NOMO-1 treated with DMSO at 0.1 percent for 48 hours (cell line): ENCODE measurements around the gene WNT11.
A peak's percentile ranks its signal among the peaks of the same experiment; 100 is the strongest.

Source experiments
- DNase-seq: peaks from one replicate; lab custom pipeline; 2025; ENCODE audit not compliant: unreplicated experiment; lab: John Stamatoyannopoulos, UW

The WNT11 gene

DNA sequence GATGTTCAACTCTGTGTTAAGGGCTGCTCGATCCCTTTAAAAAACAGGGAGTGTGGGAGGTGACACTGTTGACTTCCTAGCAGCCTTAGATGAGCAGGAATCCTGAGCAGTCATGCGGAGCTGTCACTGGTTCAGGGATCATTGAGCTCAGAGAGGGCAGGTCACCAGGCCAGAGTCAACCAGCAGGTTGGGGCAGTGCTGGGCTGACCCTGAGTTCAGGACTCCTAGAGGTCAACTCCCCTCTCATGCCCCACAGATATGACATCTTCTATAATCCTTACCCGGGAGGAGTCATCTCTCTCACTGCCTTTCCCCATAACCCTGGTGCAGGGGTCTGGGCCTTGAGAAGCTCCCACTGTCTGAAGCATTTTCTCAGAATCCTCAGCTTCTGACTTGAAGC lies 12.9 kb upstream of the WNT11 start:
- DNase-seq, result no peak

GRCh38 chr11:76218449-76219178 lies 12.3 kb upstream of the WNT11 start:
- no peak for DNase-seq

- DNase-seq, result no peak
These were observed 11.4 kb upstream of the WNT11 start for GRCh38 chr11:76217653-76218160.

GRCh38 chr11:76216536-76217325 lies 10.4 kb upstream of the WNT11 start:
- DNase-seq, result no peak

GRCh38 chr11:76215941-76216340 lies 9.6 kb upstream of the WNT11 start:
- DNase-seq, result no peak

- no peak for DNase-seq
These were observed 8.8 kb upstream of the WNT11 start for GRCh38 chr11:76214968-76215548.

DNA sequence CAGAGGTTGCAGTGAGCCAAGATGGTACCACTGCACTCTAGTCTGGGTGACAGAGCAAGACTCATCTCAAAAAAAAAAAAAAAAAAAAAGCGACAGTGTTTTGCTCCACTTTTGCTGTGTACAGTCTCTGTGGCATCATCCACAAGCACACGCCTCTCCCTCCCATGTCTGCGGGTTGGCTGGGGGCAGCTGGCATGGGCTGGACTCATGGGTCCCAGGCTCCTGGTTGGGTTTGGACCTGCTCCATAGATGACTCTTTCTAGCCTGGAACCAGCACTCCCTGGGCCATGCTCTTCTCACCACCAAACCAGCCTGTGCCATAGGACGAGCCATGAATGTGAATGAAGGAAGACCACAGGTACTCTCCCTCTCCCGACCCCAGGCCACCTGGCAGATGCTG lies 7.9 kb upstream of the WNT11 start:
- DNase-seq, result no peak

DNA sequence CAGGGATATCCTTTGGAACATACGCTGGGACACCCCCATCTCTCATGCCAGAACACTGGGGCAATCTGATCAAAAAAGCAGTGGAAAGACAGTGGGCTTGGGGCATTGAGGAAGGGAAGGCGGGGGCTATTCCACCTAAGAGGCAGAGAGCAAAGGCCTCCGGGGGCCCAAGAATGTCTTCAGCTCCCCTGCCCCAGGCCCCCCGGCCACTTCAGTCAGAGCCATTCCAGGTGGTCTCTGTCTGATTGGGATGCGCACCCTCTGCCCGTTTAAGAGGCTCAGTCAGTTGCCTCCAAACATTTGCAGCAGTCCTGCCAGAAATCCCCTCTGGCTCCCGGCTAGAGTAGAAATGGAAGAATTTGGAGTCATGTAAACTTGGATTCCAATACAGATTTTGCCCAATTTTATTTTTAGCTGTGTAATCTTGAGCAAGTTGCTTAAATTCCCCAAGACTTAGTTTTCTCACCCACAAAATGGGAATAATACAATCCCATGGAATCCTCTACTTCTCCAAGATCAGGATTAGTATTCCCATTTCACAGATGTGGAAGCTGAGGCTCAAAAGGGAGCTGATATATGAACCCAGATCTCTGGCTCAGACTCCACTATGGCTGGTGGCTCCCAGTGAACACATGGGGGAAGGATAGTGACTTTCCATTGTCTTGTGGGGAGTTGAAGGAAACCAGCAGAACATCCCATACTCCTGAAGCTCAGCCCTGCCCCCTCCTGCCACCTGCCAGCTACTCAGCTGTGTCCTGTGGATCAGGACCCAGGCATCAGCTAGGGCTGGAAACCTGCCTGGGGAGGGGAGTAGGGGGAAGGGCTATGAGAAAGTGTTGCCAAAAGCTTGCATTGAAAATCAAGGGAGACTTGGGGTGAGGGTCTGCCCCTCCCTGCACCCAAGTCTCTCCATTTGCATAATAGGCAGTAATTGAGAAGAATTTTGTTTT lies 6.1 kb upstream of the WNT11 start:
- no peak for DNase-seq

DNA sequence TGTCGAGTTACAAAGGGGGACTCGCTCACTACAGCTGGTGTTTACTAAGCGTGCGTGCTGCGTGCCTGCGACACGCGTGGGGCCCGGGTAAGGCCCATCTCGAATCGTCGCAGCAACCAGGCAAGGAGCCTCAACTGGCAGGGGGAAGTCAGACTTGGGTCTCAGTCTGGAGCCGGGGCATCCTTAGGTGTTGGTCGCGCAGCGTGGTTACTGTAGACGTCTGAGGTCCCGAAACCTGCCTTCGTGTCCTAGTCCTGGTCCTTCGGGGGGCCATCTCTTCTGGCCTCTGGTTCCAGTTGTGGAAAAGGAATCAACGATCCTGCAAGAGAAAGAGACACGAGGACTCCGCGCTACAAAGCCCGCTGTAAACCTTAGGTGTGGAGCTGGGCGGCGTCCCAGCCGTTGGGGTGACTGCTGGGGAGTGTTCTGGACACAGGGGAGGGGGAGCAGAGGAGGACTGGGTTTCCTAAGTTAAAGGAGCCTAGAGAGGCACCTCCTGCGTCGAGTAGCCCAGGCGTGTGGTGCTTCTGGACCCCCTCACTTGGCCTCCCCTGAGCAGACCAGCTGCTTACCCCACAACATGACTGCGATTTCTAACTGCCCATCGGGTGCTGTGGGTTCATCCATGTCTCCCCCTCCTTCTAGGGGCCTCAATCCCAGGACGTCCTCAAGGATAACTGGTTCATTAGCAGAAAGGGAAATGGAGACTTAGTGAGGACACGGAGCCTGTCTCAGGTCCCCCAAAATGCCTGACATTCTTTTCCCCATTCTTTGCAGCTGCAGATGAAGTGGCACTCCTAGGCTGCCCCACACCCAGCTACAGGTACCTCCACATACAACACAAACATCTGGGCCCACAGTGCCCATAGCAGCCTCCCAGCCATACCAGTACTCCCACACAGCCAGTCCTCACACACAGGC lies 4.9 kb upstream of the WNT11 start:
- DNase-seq, result no peak

DNA sequence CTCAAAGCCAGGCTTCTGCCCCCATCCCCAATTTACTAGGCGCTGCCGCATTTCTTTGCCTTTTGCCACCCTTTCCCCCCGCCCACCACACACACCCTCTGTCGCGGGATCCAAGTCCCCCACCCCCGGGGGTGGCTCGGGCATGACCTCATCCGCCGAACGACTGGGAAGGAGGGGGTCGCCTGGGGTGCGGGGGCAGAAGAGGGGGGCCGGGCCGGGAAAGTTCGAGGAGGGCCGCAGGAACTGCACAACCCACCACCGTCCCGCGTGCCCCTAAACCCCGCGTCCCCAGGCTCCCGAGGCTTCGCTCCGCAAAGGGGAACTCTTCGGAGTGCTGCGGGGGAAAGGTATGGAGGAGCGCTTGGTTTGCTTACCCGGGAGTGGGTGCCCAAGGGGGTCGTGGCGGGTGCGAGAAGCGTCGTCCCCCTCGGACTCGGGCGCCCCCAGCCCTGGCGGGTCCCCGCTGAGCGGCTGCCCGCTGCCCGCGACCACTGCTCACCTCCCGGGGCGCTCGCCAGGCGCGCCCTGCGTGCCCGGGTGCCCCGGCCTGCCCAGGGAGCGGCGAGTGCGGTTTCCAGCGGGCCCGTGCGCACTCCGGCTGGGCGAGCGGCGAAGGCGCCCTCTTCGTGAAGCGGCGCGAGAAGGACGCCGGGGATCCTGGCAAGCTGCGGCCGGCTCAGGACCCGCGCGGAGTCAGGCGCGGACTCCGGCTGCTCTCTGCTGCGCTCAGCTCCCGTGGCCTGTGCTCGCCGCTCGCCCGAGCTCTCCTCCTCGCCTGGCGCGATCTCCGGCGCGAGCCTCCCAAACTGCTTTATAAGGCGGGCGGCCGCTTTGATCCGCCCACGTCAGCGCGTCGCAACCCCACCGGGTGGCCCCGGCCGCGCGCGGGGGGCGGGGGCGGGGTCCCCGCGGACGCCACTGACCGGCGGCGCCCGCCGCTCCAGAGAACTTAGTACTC lies 4.0 kb upstream of the WNT11 start:
- DNase-seq, result peak; percentile 30

DNA sequence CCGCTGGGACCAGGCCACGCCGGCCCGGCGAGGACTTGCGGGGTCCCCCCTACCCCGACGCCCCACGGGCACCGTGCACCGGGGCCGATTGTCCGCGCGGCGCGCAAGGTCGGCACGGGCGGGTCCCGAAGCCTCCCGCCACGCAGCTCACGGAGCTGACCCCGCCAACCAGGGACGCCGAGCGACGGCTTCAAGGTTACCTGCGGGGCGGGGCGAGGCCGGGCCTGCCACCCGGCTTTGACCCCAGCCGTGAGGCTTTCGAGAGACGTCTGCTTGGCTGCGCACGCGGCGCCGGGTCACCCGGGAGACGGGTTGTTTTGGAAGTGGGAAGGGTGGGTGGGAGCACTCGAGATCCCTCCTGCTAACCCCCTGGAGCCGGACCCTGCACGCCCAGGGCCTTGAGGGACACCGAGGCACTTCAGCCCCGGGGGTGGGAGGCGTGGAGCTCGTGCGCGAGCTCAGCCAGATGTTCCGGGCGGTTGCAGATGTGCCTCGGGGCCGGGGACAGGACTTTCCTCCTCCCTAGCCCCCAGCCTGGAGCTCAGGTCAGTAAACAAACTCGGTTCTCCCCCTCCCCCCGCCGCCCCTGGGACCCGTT lies 3.2 kb upstream of the WNT11 start:
- no peak for DNase-seq

DNA sequence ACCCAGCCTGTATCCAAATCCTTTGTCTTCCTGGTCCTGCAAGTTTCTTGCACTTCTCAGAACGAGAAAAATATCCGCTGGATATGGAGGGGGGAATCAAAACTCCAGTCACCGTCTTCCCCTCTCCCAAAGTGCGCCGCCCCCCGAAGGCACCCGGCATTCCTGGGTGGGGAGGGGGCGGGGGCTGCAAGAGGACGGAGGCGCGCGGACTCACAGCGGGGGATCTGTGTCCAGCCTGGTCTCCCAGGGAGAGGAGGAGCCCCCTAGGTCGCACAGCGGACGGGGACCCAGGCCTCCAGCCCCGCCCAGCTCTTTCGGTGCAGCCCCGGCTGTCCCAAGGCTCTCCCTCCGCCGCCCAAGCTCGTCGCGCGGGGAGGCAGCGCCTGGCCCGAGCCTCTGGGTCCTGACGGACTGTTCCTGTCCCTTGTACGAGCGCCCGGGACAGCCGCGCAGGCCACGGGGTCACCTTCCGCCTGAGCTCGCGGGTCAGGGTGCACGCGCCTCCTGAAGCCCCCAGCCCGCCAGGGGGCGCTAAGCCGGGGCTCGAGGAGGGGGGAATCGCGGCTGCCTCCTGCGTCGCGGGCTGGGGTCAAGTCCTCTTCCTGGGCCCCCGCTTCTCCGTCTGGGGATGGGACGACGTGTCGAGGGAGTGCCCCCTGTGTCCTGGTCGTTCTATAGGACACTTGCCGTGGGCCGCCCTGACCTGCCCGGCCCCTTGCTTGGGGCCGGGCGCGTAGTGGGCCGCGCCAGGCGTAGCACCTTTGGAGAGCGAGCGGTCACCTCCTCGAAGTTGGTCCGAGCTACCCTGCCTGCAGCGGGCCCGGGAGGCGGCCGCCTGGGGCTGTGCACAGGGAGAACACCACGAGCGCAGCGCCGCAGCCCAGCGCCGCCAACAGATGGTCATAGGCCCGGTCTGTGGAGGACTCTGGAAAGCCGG lies 2.4 kb upstream of the WNT11 start:
- peak; percentile 49 for DNase-seq

- peak; percentile 71 for DNase-seq
These were observed 1.5 kb upstream of the WNT11 start for GRCh38 chr11:76207642-76208401.

DNA sequence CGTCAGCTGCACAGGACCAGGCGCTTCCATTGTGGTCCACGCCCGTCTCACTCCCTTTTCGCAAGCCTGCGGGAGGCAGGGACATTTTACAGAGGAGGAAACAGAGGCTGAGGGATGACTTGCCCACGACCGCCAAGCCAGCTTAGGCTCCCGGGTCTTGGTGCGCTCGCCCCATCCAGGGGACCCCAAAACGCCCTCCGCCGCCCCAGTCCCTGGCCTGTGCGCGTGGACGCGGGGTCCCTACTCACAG lies 300 bp downstream of the WNT11 start:
- DNase-seq, result no peak

DNA sequence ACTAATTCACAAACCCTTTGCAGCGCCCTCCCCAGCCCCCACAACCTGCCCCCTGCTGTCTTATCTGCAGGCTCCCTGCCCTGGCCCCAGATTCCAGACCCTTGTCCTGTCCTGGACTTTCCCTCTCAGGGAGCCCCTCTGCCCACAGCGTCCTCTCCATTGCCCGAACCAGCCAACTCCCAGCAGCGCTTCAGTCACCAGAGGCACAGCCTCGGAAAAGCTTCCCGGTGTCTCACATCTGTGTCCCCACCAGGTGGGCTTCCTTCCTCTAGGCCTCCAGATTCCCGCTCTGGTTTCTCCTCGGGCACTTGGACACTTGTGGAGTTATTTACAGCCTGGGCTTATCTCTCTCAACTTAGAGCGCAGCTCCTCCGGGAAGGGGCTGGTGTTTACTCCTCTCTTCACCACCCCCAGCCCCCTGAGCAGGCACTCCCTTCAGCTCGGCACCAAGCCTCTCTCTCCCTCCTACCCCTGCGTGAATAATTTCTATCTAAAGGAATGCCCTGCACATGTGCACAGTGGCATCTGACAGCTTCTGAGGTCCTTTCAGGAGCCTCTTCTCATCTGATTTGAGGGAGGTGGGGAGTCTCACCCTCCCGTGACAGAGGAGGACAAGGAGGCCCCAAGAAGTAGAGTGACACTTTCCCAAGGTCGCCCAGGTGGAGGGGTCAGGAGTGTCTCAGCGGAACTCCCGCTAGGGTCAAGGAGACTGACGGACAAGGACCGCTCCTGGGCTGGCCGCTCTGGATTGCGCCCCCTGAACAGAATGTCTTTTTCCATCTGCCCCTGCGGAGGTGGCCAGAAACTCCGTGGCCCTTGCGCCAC lies 838 bp downstream of the WNT11 start:
- DNase-seq, result no peak

DNA sequence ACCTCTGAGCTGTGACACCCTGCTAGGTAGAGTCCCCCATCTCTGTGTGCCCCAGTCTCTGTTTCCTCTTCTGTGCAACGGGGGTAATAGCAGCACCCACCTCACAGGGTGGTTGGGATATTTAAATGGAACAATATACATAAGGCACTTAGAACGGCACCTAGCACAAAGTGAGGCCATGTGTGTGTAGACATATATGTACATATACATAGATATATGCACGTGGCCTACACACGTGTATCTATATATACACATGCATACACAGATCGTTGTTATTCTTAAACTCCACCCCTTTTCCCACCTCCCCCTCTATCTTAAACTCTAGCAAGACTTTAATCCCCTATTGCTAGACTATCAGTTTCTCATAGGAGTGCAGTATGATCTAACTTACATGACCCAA lies 2.4 kb downstream of the WNT11 start:
- no peak for DNase-seq
